Measurements from ENCODE around the gene GHRHR. TPM values are rescaled to one million over a fixed set of nuclear protein-coding genes. Genes with fewer than 3 reads are reported as not detected.

GHRHR gene
- polyA plus RNA-seq, 1 donor from 2014 or later = not detected

DNA sequence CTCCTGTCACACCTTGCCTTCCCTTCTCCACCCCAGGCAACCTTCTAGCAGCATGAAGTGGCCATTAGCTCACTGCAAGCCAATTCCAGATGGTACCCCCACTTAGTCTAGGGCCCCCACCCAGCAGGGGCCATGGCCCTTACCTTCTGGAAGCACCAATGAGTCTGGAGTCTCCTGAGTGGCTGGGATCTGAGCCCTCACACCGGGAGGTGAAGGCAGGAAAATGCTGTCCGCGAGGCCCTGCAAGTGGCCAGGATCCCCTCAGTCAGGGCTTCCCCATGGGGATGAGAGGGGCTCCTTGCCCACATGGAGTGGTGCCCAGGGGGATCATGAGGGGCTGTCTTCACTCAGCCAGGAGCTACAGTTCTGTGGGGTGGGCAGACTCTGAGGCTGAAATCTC is 47.5 kb upstream of the GHRHR start:
- Histone ChIP-seq H3K9ac (ENCODE audit: low read length) (no peak overlapping the region), H3K27me3 (ENCODE audit: insufficient read depth, low read depth, low read length) (no peaks in the 10 kb centered on the region), H3K27ac (ENCODE audit: low read length) (no peak overlapping the region), H4K20me1 (ENCODE audit: insufficient read depth) (no peaks in the 10 kb centered on the region), H3K4me3 (ENCODE audit: low read length) (no peak overlapping the region), H2AFZ (ENCODE audit: low read depth, low read length) (no peak overlapping the region), H3K9me3 (ENCODE audit: low read length) (no peaks in the 10 kb centered on the region), H3K4me2 (ENCODE audit: low read length) (no peak overlapping the region), H3K79me2 (replicated peaks; ENCODE audit: insufficient read depth, low read length) (no peaks in the 10 kb centered on the region), H3K36me3 (ENCODE audit: insufficient read depth, low read length) (no peaks in the 10 kb centered on the region), H3K9me2 (ENCODE audit: insufficient read depth, low read length) (no peaks in the 10 kb centered on the region), H3F3A (ENCODE audit: insufficient read depth, low read length, poor library complexity, severe bottlenecking) (no peaks in the 10 kb centered on the region)
- TF ChIP-seq EP300 (conservative IDR thresholded peaks at IDR 0.05; ENCODE audit: poor library complexity, severe bottlenecking) (no peak), SMC3 (conservative IDR thresholded peaks at IDR 0.05; ENCODE audit: poor library complexity) (no peak), POLR2AphosphoS5 (IDR thresholded peaks at IDR 0.05) (no peak), TAF1 (IDR thresholded peaks at IDR 0.05; ENCODE audit: low read depth) (no peak), EZH2 (IDR thresholded peaks at IDR 0.05; ENCODE audit: borderline replicate concordance, insufficient read depth, low read length, poor library complexity, severe bottlenecking) (no peak), MXI1 (conservative IDR thresholded peaks at IDR 0.05; ENCODE audit: poor library complexity, severe bottlenecking) (no peak), RAD21 (conservative IDR thresholded peaks at IDR 0.05) (no peak)
- TF ChIP-seq, protein P1, sequence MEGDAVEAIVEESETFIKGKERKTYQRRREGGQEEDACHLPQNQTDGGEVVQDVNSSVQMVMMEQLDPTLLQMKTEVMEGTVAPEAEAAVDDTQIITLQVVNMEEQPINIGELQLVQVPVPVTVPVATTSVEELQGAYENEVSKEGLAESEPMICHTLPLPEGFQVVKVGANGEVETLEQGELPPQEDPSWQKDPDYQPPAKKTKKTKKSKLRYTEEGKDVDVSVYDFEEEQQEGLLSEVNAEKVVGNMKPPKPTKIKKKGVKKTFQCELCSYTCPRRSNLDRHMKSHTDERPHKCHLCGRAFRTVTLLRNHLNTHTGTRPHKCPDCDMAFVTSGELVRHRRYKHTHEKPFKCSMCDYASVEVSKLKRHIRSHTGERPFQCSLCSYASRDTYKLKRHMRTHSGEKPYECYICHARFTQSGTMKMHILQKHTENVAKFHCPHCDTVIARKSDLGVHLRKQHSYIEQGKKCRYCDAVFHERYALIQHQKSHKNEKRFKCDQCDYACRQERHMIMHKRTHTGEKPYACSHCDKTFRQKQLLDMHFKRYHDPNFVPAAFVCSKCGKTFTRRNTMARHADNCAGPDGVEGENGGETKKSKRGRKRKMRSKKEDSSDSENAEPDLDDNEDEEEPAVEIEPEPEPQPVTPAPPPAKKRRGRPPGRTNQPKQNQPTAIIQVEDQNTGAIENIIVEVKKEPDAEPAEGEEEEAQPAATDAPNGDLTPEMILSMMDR (IDR thresholded peaks at IDR 0.05; ENCODE audit: poor library complexity, severe bottlenecking) = no peak
- TF ChIP-seq, protein P2, sequence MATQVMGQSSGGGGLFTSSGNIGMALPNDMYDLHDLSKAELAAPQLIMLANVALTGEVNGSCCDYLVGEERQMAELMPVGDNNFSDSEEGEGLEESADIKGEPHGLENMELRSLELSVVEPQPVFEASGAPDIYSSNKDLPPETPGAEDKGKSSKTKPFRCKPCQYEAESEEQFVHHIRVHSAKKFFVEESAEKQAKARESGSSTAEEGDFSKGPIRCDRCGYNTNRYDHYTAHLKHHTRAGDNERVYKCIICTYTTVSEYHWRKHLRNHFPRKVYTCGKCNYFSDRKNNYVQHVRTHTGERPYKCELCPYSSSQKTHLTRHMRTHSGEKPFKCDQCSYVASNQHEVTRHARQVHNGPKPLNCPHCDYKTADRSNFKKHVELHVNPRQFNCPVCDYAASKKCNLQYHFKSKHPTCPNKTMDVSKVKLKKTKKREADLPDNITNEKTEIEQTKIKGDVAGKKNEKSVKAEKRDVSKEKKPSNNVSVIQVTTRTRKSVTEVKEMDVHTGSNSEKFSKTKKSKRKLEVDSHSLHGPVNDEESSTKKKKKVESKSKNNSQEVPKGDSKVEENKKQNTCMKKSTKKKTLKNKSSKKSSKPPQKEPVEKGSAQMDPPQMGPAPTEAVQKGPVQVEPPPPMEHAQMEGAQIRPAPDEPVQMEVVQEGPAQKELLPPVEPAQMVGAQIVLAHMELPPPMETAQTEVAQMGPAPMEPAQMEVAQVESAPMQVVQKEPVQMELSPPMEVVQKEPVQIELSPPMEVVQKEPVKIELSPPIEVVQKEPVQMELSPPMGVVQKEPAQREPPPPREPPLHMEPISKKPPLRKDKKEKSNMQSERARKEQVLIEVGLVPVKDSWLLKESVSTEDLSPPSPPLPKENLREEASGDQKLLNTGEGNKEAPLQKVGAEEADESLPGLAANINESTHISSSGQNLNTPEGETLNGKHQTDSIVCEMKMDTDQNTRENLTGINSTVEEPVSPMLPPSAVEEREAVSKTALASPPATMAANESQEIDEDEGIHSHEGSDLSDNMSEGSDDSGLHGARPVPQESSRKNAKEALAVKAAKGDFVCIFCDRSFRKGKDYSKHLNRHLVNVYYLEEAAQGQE (IDR thresholded peaks at IDR 0.05; ENCODE audit: borderline replicate concordance) = no peak

DNA sequence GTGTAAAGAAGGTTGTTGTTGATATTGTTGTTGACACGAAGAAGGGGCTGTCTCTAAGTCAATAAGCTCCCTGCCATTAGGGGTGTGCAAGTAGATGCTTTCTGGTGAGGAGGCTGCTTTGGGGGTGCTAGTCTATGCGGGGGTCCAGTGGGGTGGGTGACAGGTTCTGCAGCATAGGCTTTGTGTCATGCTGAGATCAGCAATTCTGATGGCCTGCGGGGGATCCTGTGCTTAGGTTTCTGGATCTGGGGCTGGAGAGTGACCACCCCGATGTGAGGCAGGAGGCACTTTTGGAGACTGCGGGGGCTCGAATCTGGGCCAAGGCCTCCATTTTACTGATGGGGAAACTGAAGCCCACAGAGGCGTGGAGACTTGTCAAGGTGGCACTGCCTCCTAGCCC is 47.0 kb upstream of the GHRHR start:
- Histone ChIP-seq H3K36me3 (ENCODE audit: insufficient read depth, low read length) (no peaks in the 10 kb centered on the region), H3K9ac (ENCODE audit: low read length) (no peak overlapping the region), H3K9me2 (ENCODE audit: insufficient read depth, low read length) (no peaks in the 10 kb centered on the region), H3K9me3 (ENCODE audit: low read length) (no peaks in the 10 kb centered on the region), H3K79me2 (replicated peaks; ENCODE audit: insufficient read depth, low read length) (no peaks in the 10 kb centered on the region), H4K20me1 (ENCODE audit: insufficient read depth) (no peaks in the 10 kb centered on the region), H2AFZ (ENCODE audit: low read depth, low read length) (no peak overlapping the region), H3K4me2 (ENCODE audit: low read length) (no peak overlapping the region), H3K4me3 (ENCODE audit: low read length) (no peak overlapping the region), H3K27ac (ENCODE audit: low read length) (no peak overlapping the region), H3F3A (ENCODE audit: insufficient read depth, low read length, poor library complexity, severe bottlenecking) (no peaks in the 10 kb centered on the region), H3K27me3 (ENCODE audit: insufficient read depth, low read depth, low read length) (no peaks in the 10 kb centered on the region)
- TF ChIP-seq, protein P1 (IDR thresholded peaks at IDR 0.05; ENCODE audit: poor library complexity, severe bottlenecking) = no peak
- TF ChIP-seq RAD21 (conservative IDR thresholded peaks at IDR 0.05) (no peak), TAF1 (IDR thresholded peaks at IDR 0.05; ENCODE audit: low read depth) (no peak), EZH2 (IDR thresholded peaks at IDR 0.05; ENCODE audit: borderline replicate concordance, insufficient read depth, low read length, poor library complexity, severe bottlenecking) (no peak), SMC3 (conservative IDR thresholded peaks at IDR 0.05; ENCODE audit: poor library complexity) (no peak), EP300 (conservative IDR thresholded peaks at IDR 0.05; ENCODE audit: poor library complexity, severe bottlenecking) (no peak), POLR2AphosphoS5 (IDR thresholded peaks at IDR 0.05) (no peak), MXI1 (conservative IDR thresholded peaks at IDR 0.05; ENCODE audit: poor library complexity, severe bottlenecking) (no peak)
- TF ChIP-seq, protein P2 (IDR thresholded peaks at IDR 0.05; ENCODE audit: borderline replicate concordance) = no peak

Measured in neural cell (in vitro differentiated cells).